GM19463 (cell line): ENCODE data around the gene TDRD10.
A peak's percentile ranks its signal among the peaks of the same experiment; 100 is the strongest.

Experiments
- ATAC-seq: cut with Tn5 transposase; IDR thresholded peaks from one replicate; pipeline ENCODE4 v1.9.1; 2021; ENCODE audit warnings: mild to moderate bottlenecking, moderate library complexity; ENCODE audit not compliant: unreplicated experiment

TDRD10 gene

GRCh38 chr1:154551474-154551873 is 49.5 kb downstream of the TDRD10 start:
- no peak for ATAC-seq

- no peak for ATAC-seq
Observed at GRCh38 chr1:154552036-154552435, 50.0 kb downstream of the TDRD10 start.

- no peak for ATAC-seq
Observed at GRCh38 chr1:154553056-154554030, 51.3 kb downstream of the TDRD10 start.

- no peak for ATAC-seq
Observed at GRCh38 chr1:154556422-154556821, 54.4 kb downstream of the TDRD10 start.

GRCh38 chr1:154557248-154557938 is 55.4 kb downstream of the TDRD10 start:
- ATAC-seq: no peak

- no peak for ATAC-seq
Observed at GRCh38 chr1:154557939-154558719, 56.1 kb downstream of the TDRD10 start, which contains the start of gene UBE2Q1. TSS of gene UBE2Q1 (minus strand) at chr1:154558662. CDS start at chr1:154558553, 109 bp downstream.

- peak; percentile 90 for ATAC-seq
Observed at GRCh38 chr1:154558720-154559465, 56.9 kb downstream of the TDRD10 start.

GRCh38 chr1:154559466-154560044 is 57.5 kb downstream of the TDRD10 start:
- ATAC-seq: peak; percentile 36

GRCh38 chr1:154565876-154566275 is 63.9 kb downstream of the TDRD10 start:
- no peak for ATAC-seq

GRCh38 chr1:154567386-154568156 is 65.6 kb downstream of the TDRD10 start, which contains the start of gene CHRNB2:
TSS of gene CHRNB2 (plus strand) at chr1:154567778. CDS start at chr1:154568045, 267 bp downstream.
- no peak for ATAC-seq

- no peak for ATAC-seq
Observed at GRCh38 chr1:154568157-154568815, 66.3 kb downstream of the TDRD10 start.

- no peak for ATAC-seq
Observed at GRCh38 chr1:154571244-154571963, 69.4 kb downstream of the TDRD10 start.

GRCh38 chr1:154571964-154572288 is 69.9 kb downstream of the TDRD10 start:
- no peak for ATAC-seq

- no peak for ATAC-seq
Observed at GRCh38 chr1:154572468-154573167, 70.6 kb downstream of the TDRD10 start.

GRCh38 chr1:154573168-154573510 is 71.1 kb downstream of the TDRD10 start:
- no peak for ATAC-seq

- ATAC-seq: no peak
Observed at GRCh38 chr1:154574716-154575115, 72.7 kb downstream of the TDRD10 start.

- no peak for ATAC-seq
Observed at GRCh38 chr1:154575147-154575927, 73.3 kb downstream of the TDRD10 start.
